Pancreas (tissue), 10 donors: ENCODE results near the gene PRF1. TPM values are rescaled to one million over a fixed set of nuclear protein-coding genes. Genes with fewer than 3 reads are reported as not detected.
"Not testable (repeated sequence)": the region's sequence is repeated elsewhere in the genome, so short reads cannot be mapped to it uniquely, and the experiment has no call there.

Experiments
- ATAC-seq, 4 donors: fragments of 200-7000 bp; cut with Tn5 transposase; one replicate each; pipeline versions ENCODE4 v1.8.0 to v1.9.1; 2020; ENCODE audit warnings: mild to moderate bottlenecking in 4 of 4, moderate library complexity in 4 of 4
- DNase-seq, 6 donors: peaks; one replicate each; pipeline ENCODE4 v3.0.0-alpha.2; 2020
- FAIRE-seq: peaks from 2 replicates; lab custom pipeline; 2012; peaks lifted over from hg19 to GRCh38; lab: Jason Lieb, UNC
- H3K27ac ChIP-seq, 4 donors: fragments of 200-600 bp; sonication (generic); 1 replicate in 3 of 4; 2 replicates in 1 of 4; pipeline versions ENCODE4 v1.5.0 to v1.8.0; 2020
- H3K27me3 ChIP-seq, 4 donors: fragments of 200-600 bp; one replicate each; pipeline ENCODE4 v1.8.0; 2021
- H3K36me3 ChIP-seq, 3 donors: fragments of 200-600 bp; sonication (generic) in 1 of 3; one replicate each; pipeline versions ENCODE4 v1.5.0 to v1.8.0; 2020 to 2021
- H3K4me1 ChIP-seq, 3 donors: fragments of 200-600 bp; one replicate each; pipeline ENCODE4 v1.8.0; 2021
- H3K4me3 ChIP-seq, 4 donors: fragments of 200-600 bp; sonication (generic) in 2 of 4; one replicate each; pipeline versions ENCODE4 v1.5.0 to v1.8.0; 2020 to 2021
- H3K9me3 ChIP-seq, 4 donors: fragments of 200-600 bp; one replicate each; pipeline ENCODE4 v1.8.0; 2021
- WGBS, 2 donors: extraction: QIAGEN DNeasy Blood & Tissue Kit; methylation state at CpG; one replicate each; pipeline ENCODE4 v1.1.7; 2013; 5-methylcytosine and 5-hydroxymethylcytosine counted together
- intact Hi-C, 3 donors: fragments of 100-400 bp; cut with DNase I; formaldehyde crosslinking; loops; one replicate each; pipeline versions ENCODE4 v1.11.1 to v1.14.2; 2022
- polyA plus RNA-seq, 2 donors: library from polyadenylated mRNA; stranded (reverse); fragments of 200-250 nt; gene quantifications; one replicate each; pipeline ENCODE4 v1.2.3, GENCODE V29; 2013
- total RNA-seq, 6 donors: library from RNA; stranded (reverse); fragmentation: NEBNext Ultra II Directional in 4 of 6; extraction: Animal tissue kit (Norgen Biotek cat#: 25700) in 4 of 6; gene quantifications; one replicate each; pipeline versions ENCODE4 v1.2.1 to v1.2.4, GENCODE V29; 2021 to 2023
- TF ChIP-seq, protein P1 (sequence below), 4 donors: fragments of 200-600 bp; sonication (generic) in 3 of 4; IDR thresholded peaks; one replicate each; pipeline versions ENCODE4 v1.5.0 to v1.8.0; 2021; ENCODE audit warnings: antibody characterized with exemption in 4 of 4
- donor health status: healthy with polysubstance abuse.
- donor health status: DM: no; HTN: no; CAD: no; lungs with moderate emphysema.
- donor health status: DM: no; HTN: no; CAD: no.
- donor health status: control.
- donor health status: control.
- donor health status: Bipolar disorder and iron deficiency.
- donor health status: DM: yes; HTN: yes; CAD: no.
- donor health status: DM: no; HTN: no; CAD: no.
- donor health status: DM: no; HTN: no; CAD: no.
- donor health status: DM: yes; HTN: yes; CAD: no.

Gene PRF1
- total and polyA plus RNA-seq, 8 donors: 0.16 to 1.8 (median 0.52) TPM

DNA sequence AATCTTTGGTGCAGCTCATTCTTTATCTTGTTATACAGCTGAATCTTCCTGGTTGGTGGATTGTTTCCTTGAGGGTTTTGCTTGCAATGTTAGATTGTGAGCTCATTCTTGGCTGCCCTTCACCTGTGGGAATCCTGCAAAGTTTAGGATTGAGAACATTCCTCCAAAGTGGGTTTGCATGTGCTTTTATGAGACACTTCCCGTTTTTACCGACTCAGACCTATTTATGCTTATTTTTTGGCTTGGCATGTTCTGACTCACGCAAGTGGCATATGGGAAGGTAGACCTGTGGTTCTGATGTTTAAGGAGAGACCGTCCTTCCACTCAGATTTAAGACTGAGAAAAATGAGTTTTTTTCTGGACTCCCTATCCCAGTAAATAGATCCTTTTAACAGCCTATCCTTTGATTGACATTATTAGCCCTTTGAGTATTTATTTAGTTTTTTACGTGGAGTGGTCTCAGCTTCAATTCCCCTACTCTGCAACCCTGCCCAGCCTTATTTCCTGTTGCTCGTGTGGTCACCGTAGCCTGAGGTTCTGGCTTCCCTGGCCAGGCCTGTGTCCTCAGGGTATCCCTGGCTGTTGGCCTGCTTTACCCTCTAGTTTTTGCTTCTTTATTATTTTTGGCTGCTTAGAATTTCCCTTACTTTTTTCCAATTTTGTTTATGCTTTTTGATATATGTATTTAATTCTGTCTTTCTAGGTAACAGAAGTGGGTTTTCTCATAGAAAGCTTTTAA is 13.4 kb upstream of the PRF1 start:
- H3K9me3 ChIP-seq: no peaks in the 10 kb centered on the region
- H3K27me3 ChIP-seq: no peaks in the 10 kb centered on the region
- DNase-seq: no peak
- no peaks in the 10 kb centered on the region for H3K36me3 ChIP-seq
- FAIRE-seq: no peak
- H3K4me1 ChIP-seq: no peaks in the 10 kb centered on the region
- intact Hi-C loops: no loop called here
- WGBS, 2 donors: 78 to 81% methylated on average over 7 of the region's 7 CpGs
- TF ChIP-seq, protein P1, sequence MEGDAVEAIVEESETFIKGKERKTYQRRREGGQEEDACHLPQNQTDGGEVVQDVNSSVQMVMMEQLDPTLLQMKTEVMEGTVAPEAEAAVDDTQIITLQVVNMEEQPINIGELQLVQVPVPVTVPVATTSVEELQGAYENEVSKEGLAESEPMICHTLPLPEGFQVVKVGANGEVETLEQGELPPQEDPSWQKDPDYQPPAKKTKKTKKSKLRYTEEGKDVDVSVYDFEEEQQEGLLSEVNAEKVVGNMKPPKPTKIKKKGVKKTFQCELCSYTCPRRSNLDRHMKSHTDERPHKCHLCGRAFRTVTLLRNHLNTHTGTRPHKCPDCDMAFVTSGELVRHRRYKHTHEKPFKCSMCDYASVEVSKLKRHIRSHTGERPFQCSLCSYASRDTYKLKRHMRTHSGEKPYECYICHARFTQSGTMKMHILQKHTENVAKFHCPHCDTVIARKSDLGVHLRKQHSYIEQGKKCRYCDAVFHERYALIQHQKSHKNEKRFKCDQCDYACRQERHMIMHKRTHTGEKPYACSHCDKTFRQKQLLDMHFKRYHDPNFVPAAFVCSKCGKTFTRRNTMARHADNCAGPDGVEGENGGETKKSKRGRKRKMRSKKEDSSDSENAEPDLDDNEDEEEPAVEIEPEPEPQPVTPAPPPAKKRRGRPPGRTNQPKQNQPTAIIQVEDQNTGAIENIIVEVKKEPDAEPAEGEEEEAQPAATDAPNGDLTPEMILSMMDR (IDR thresholded peaks at IDR 0.05): no peak
- H3K27ac ChIP-seq: no peak overlapping the region
- H3K4me3 ChIP-seq: no peak overlapping the region
- no peak for ATAC-seq

DNA sequence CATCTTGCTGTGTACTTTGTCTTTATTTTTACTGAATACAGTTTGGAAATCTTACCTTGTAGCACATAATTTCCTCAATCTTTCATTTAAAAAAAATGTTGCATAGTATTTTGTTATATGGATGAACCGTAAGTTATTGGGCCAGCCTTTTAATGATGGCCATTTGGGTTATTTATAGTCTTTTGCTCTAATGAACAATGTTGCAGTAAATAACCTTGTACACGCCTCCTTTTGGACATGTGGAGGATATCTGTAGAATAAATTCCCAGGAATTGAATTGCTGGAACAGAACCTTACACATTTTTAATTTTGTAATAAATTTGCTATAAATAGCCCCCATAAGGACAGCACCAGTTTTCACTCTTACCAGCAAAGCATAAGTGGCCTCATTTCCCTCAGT is 12.7 kb upstream of the PRF1 start:
- H3K9me3 ChIP-seq: no peaks in the 10 kb centered on the region
- DNase-seq (no peak), ATAC-seq (no peak), FAIRE-seq (no peak)
- H3K4me3 ChIP-seq: no peak overlapping the region
- H3K4me1 ChIP-seq: no peaks in the 10 kb centered on the region
- no peaks in the 10 kb centered on the region for H3K27me3 ChIP-seq
- WGBS, 2 donors: 89 to 90% methylated on average over 2 of the region's 2 CpGs
- no peak overlapping the region for H3K27ac ChIP-seq
- no peaks in the 10 kb centered on the region for H3K36me3 ChIP-seq
- TF ChIP-seq, protein P1 (IDR thresholded peaks at IDR 0.05): no peak
- intact Hi-C loops: no loop called here

DNA sequence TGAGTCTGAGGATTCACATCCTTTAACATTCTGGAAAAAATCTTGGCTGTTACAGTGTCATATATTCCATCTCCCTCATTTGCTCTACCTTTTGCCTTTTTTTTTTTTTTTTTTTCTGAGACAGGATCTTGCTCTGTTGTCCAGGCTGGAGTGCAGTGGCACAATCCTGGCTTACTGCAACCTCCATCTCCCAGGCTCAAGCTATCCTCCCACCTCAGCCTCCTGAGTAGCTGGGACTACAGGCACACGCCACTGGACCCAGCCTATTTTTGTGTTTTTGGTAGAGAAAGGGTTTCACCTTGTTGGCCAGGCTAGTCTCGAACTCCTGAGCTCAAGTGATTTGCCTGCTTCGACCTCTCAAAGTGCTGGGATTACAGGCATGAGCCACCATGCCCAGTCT is 11.8 kb upstream of the PRF1 start:
- H3K9me3 ChIP-seq, FAIRE-seq, H3K4me1 ChIP-seq, H3K27ac ChIP-seq, H3K36me3 ChIP-seq, intact Hi-C loops, H3K4me3 ChIP-seq, DNase-seq, ATAC-seq, H3K27me3 ChIP-seq: not testable (repeated sequence)
- 76 to 90% methylated on average over 3 of the region's 3 CpGs for WGBS, 2 donors

- no peak overlapping the region for H3K4me3 ChIP-seq
- H3K4me1 ChIP-seq: no peaks in the 10 kb centered on the region
- 70 to 78% methylated on average over 2 of the region's 2 CpGs for WGBS, 2 donors
These were observed 11.4 kb upstream of the PRF1 start for GRCh38 chr10:70613941-70614340.

DNA sequence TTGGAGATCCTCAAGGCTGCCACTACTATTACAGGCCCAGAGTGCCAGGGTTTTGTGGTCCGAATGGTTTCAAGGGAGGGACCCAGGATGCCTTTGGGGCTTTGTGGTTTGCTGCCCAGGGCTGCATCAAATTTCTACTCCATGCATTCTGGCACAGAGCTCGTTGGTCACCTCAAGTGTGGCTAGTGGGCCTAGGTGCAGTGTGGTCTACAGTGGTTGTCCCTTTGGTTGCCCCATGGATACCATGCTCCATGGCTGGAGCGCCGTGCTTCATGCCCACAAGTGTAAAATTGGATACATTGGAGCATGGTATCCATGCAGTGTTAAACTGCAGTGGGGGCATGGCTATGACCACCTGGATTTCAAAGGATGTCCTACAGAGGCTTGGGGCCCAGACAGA is 5.4 kb upstream of the PRF1 start:
- H3K36me3 ChIP-seq: no peaks in the 10 kb centered on the region
- no peak for FAIRE-seq
- TF ChIP-seq, protein P1 (IDR thresholded peaks at IDR 0.05): no peak
- no peak for ATAC-seq
- no peak overlapping the region for H3K27ac ChIP-seq
- no peak for DNase-seq
- no peaks in the 10 kb centered on the region for H3K9me3 ChIP-seq
- no peaks in the 10 kb centered on the region for H3K27me3 ChIP-seq
- no peaks in the 10 kb centered on the region for H3K4me1 ChIP-seq
- H3K4me3 ChIP-seq: no peak overlapping the region
- 83 to 91% methylated on average over 4 of the region's 4 CpGs for WGBS, 2 donors
- intact Hi-C loops: no loop called here

More at GRCh38 chr10:70613941-70614340, 11.4 kb upstream of the PRF1 start:
- Histone ChIP-seq H3K36me3 (no peaks in the 10 kb centered on the region), H3K9me3 (no peaks in the 10 kb centered on the region), H3K27ac (no peak overlapping the region), H3K27me3 (no peaks in the 10 kb centered on the region)
- ATAC-seq: no peak
- TF ChIP-seq, protein P1 (IDR thresholded peaks at IDR 0.05): no peak
- FAIRE-seq: no peak
- intact Hi-C loops: no loop called here
- no peak for DNase-seq
